GM23338 (cell line): ENCODE results near the gene PRSS37. TPM values are rescaled to one million over a fixed set of nuclear protein-coding genes. Genes with fewer than 3 reads are reported as not detected.

Source experiments
- ATAC-seq: fragments of 200-7000 bp; cut with Tn5 transposase; 3 replicates; pipeline ENCODE4 v1.9.1; 2020
- DNase-seq: peaks from one replicate; pipeline ENCODE4 v3.0.0-alpha.2; 2015; ENCODE audit warnings: low spot score
- H2AFZ ChIP-seq: fragments of 200-600 bp; sonication (generic); 2 replicates; pipeline ENCODE4 v1.8.0; 2016; ENCODE audit warnings: antibody characterized with exemption, mild to moderate bottlenecking, moderate library complexity
- H3F3A ChIP-seq: fragments of 200-600 bp; sonication (generic); replicated peaks from 2 replicates; pipeline ENCODE4 v1.8.0; 2017; ENCODE audit warnings: antibody characterized with exemption, mixed run types, low read depth
- H3K27ac ChIP-seq: fragments of 200-600 bp; sonication (generic); 2 replicates; pipeline ENCODE4 v1.6.1; 2016; ENCODE audit warnings: low read depth
- H3K27me3 ChIP-seq: fragments of 200-600 bp; sonication (generic); 2 replicates; pipeline ENCODE4 v1.8.0; 2016; ENCODE audit warnings: mild to moderate bottlenecking, mixed run types, moderate library complexity; ENCODE audit not compliant: insufficient read depth
- H3K36me3 ChIP-seq: fragments of 200-600 bp; sonication (generic); 2 replicates; pipeline ENCODE4 v1.8.0; 2016; ENCODE audit warnings: mild to moderate bottlenecking; ENCODE audit not compliant: insufficient read depth
- H3K4me1 ChIP-seq: fragments of 200-600 bp; sonication (generic); 2 replicates; pipeline ENCODE4 v1.8.0; 2016; ENCODE audit warnings: mild to moderate bottlenecking, moderate library complexity; ENCODE audit not compliant: insufficient read depth
- H3K4me2 ChIP-seq: fragments of 200-600 bp; sonication (generic); 2 replicates; pipeline ENCODE4 v1.7.1; 2017; ENCODE audit warnings: mixed run types
- H3K4me3 ChIP-seq: fragments of 200-600 bp; sonication (generic); 2 replicates; pipeline ENCODE4 v1.6.1; 2016; ENCODE audit warnings: mixed run types
- H3K79me2 ChIP-seq: fragments of 200-600 bp; sonication (generic); replicated peaks from 2 replicates; pipeline ENCODE4 v1.8.0; 2017; ENCODE audit warnings: mild to moderate bottlenecking; ENCODE audit not compliant: insufficient read depth
- H3K9me2 ChIP-seq: fragments of 200-600 bp; sonication (generic); 2 replicates; pipeline ENCODE4 v1.8.0; 2017; ENCODE audit not compliant: insufficient read depth
- H4K20me1 ChIP-seq: fragments of 200-600 bp; sonication (generic); replicated peaks from 2 replicates; pipeline ENCODE4 v1.8.0; 2017; ENCODE audit warnings: mild to moderate bottlenecking; ENCODE audit not compliant: insufficient read depth
- H3K27ac Mint-ChIP-seq: 2 replicates; pipeline ENCODE4 v1.8.0; 2020; ENCODE audit warnings: inconsistent platforms, mild to moderate bottlenecking, moderate library complexity, mixed read lengths
- H3K27me3 Mint-ChIP-seq: 3 replicates; pipeline ENCODE4 v1.8.0; 2022; ENCODE audit warnings: low read depth, mild to moderate bottlenecking, moderate library complexity, mixed read lengths, inconsistent platforms; ENCODE audit not compliant: insufficient read depth, poor library complexity
- H3K36me3 Mint-ChIP-seq: 3 replicates; pipeline ENCODE4 v1.8.0; 2021; ENCODE audit warnings: low read depth, mild to moderate bottlenecking, inconsistent platforms, moderate library complexity, mixed read lengths
- H3K4me1 Mint-ChIP-seq: 3 replicates; pipeline ENCODE4 v1.8.0; 2020; ENCODE audit warnings: mild to moderate bottlenecking, inconsistent platforms, mixed read lengths
- H3K4me3 Mint-ChIP-seq: 3 replicates; pipeline ENCODE4 v1.8.0; 2021; ENCODE audit warnings: moderate library complexity, mild to moderate bottlenecking, inconsistent platforms, mixed read lengths
- H3K9me3 Mint-ChIP-seq: 3 replicates; pipeline ENCODE4 v1.8.0; 2020; ENCODE audit warnings: moderate library complexity, mild to moderate bottlenecking, inconsistent platforms, mixed read lengths
- CREB1 ChIP-seq: fragments of 250-450 bp; sonication (Bioruptor Pico); IDR thresholded peaks from 2 replicates; pipeline ENCODE4 v1.5.0; 2020; ENCODE audit warnings: low read depth, mild to moderate bottlenecking, moderate library complexity
- CTCF ChIP-seq, 2 experiments: fragments of 200-600 bp in 1 of 2; sonication (generic) in 1 of 2; conservative IDR thresholded peaks; 2 replicates each; pipeline versions ENCODE4 v1.5.1 to v1.6.1; 2016 to 2017; ENCODE audit warnings: antibody characterized with exemption in 2 of 2, low read depth in 2 of 2, mild to moderate bottlenecking in 2 of 2, moderate library complexity in 1 of 2
- ETS1 ChIP-seq: IDR thresholded peaks from 2 replicates; pipeline ENCODE4 v1.6.1; 2016; ENCODE audit warnings: antibody characterized with exemption
- EZH2 ChIP-seq: fragments of 200-600 bp; sonication (generic); IDR thresholded peaks from one replicate; pipeline ENCODE4 v1.8.0; 2017; ENCODE audit warnings: antibody characterized with exemption, mild to moderate bottlenecking, low read depth; ENCODE audit not compliant: unreplicated experiment
- EZH2phosphoT487 ChIP-seq: fragments of 200-600 bp; sonication (generic); IDR thresholded peaks from one replicate; pipeline ENCODE4 v1.8.1; 2018; ENCODE audit warnings: antibody characterized with exemption; ENCODE audit not compliant: unreplicated experiment
- JUNB ChIP-seq: IDR thresholded peaks from one replicate; pipeline ENCODE4 v1.6.1; 2016; ENCODE audit warnings: antibody characterized with exemption; ENCODE audit not compliant: unreplicated experiment
- NANOG ChIP-seq: IDR thresholded peaks from 2 replicates; pipeline ENCODE4 v1.6.1; 2016; ENCODE audit warnings: antibody characterized with exemption, borderline replicate concordance
- POLR2AphosphoS5 ChIP-seq: IDR thresholded peaks from 2 replicates; pipeline ENCODE4 v1.6.1; 2016; ENCODE audit warnings: antibody characterized with exemption, low read depth
- REST ChIP-seq: IDR thresholded peaks from one replicate; pipeline ENCODE4 v1.6.1; 2018; ENCODE audit warnings: antibody characterized with exemption; ENCODE audit not compliant: unreplicated experiment
- STAT1 ChIP-seq: IDR thresholded peaks from one replicate; pipeline ENCODE4 v1.6.1; 2016; ENCODE audit warnings: antibody characterized with exemption; ENCODE audit not compliant: unreplicated experiment
- ZNF114 ChIP-seq: fragments of 250-450 bp; sonication (Bioruptor Pico); IDR thresholded peaks from 2 replicates; pipeline ENCODE4 v1.5.0; 2020; ENCODE audit warnings: mild to moderate bottlenecking, moderate library complexity
- ZNF331 ChIP-seq: fragments of 250-450 bp; sonication (Bioruptor Pico); IDR thresholded peaks from 2 replicates; pipeline ENCODE4 v1.5.0; 2020; ENCODE audit warnings: low read depth, mild to moderate bottlenecking, moderate library complexity
- ZNF462 ChIP-seq: fragments of 250-450 bp; sonication (Bioruptor Pico); IDR thresholded peaks from 2 replicates; pipeline ENCODE4 v1.5.0; 2020; ENCODE audit warnings: mild to moderate bottlenecking, moderate library complexity
- polyA plus RNA-seq: library from polyadenylated mRNA; unstranded; fragments of >200 nt; fragmentation: Nextera tagmentation; extraction: Ambion mirVana; gene quantifications from 2 replicates; pipeline ENCODE4 v1.2.1, GENCODE V29; 2016
- total RNA-seq: library from RNA; depleted of rRNA; stranded (reverse); fragments of >200 nt; shearing (Covaris generic); gene quantifications from 2 replicates; pipeline ENCODE4 v1.2.3, GENCODE V29; 2014

Gene PRSS37
- total and polyA plus RNA-seq, 2 experiments from 2014 or later, result 0.58 TPM; not detected in 1

GRCh38 chr7:141820067-141820466 lies 21.2 kb downstream of the PRSS37 start:
- no peak overlapping the region for H3K27ac Mint-ChIP-seq
- DNase-seq (no peak), ATAC-seq (no peak)
- peaks cover 14% of the 10 kb centered on the region; the same call in 2 of the 3 replicates for H3K36me3 Mint-ChIP-seq
- no peak overlapping the region for H3K4me3 Mint-ChIP-seq
- peaks cover 48% of the 10 kb centered on the region for H3K9me3 Mint-ChIP-seq
- no peaks in the 10 kb centered on the region for H3K27me3 Mint-ChIP-seq
- H3F3A ChIP-seq, result no peaks in the 10 kb centered on the region
- no peak overlapping the region for H3K27ac ChIP-seq
- H4K20me1 ChIP-seq, result no peaks in the 10 kb centered on the region
- H3K4me2 ChIP-seq, result no peak overlapping the region
- peaks cover 2% of the 10 kb centered on the region; the same call in 1 of the 2 replicates for H3K36me3 ChIP-seq
- no peaks in the 10 kb centered on the region for H3K27me3 ChIP-seq
- H3K4me3 ChIP-seq, result no peak overlapping the region
- TF ChIP-seq ZNF462 (CRISPR knock-in tag) (no peak), ZNF331 (CRISPR knock-in tag) (no peak), REST (no peak), CREB1 (CRISPR knock-in tag) (no peak), EZH2 (no peak), JUNB (no peak), ETS1 (no peak), ZNF114 (CRISPR knock-in tag) (no peak), POLR2AphosphoS5 (no peak), EZH2phosphoT487 (no peak), CTCF (conservative IDR thresholded peaks at IDR 0.05; ENCODE audit: low read depth in 2 of 2) (no peak), STAT1 (no peak), NANOG (no peak)
- H3K4me1 ChIP-seq, result no peaks in the 10 kb centered on the region
- peaks cover 2% of the 10 kb centered on the region; the same call in 1 of the 3 replicates for H3K4me1 Mint-ChIP-seq
- no peaks in the 10 kb centered on the region for H3K79me2 ChIP-seq
- H3K9me2 ChIP-seq, result peaks cover 7% of the 10 kb centered on the region
- no peak overlapping the region for H2AFZ ChIP-seq
